Neural cell (in vitro differentiated cells): ENCODE data around the gene AGBL1.

Source experiments
- CTCF ChIP-seq: fragments of 450-650 bp; IDR thresholded peaks from 2 replicates; pipeline ENCODE4 v1.5.1; 2014; ENCODE audit warnings: antibody characterized with exemption, mild to moderate bottlenecking, moderate library complexity; ENCODE audit not compliant: poor library complexity, severe bottlenecking
- EP300 ChIP-seq: fragments of 450-650 bp; conservative IDR thresholded peaks from 2 replicates; pipeline ENCODE4 v1.6.1; 2014; ENCODE audit warnings: antibody characterized with exemption, mild to moderate bottlenecking, moderate library complexity; ENCODE audit not compliant: poor library complexity, severe bottlenecking
- EZH2 ChIP-seq: fragments of 200-600, 300-800 bp; shearing (Covaris generic), sonication (generic); IDR thresholded peaks from 2 replicates; pipeline ENCODE4 v1.6.1; 2014; ENCODE audit warnings: antibody characterized with exemption, low read length, borderline replicate concordance, mild to moderate bottlenecking; ENCODE audit not compliant: insufficient read depth, poor library complexity, severe bottlenecking
- RAD21 ChIP-seq: fragments of 450-650 bp; conservative IDR thresholded peaks from 2 replicates; pipeline ENCODE4 v1.6.1; 2014; ENCODE audit warnings: antibody characterized with exemption, mild to moderate bottlenecking, moderate library complexity

DNA sequence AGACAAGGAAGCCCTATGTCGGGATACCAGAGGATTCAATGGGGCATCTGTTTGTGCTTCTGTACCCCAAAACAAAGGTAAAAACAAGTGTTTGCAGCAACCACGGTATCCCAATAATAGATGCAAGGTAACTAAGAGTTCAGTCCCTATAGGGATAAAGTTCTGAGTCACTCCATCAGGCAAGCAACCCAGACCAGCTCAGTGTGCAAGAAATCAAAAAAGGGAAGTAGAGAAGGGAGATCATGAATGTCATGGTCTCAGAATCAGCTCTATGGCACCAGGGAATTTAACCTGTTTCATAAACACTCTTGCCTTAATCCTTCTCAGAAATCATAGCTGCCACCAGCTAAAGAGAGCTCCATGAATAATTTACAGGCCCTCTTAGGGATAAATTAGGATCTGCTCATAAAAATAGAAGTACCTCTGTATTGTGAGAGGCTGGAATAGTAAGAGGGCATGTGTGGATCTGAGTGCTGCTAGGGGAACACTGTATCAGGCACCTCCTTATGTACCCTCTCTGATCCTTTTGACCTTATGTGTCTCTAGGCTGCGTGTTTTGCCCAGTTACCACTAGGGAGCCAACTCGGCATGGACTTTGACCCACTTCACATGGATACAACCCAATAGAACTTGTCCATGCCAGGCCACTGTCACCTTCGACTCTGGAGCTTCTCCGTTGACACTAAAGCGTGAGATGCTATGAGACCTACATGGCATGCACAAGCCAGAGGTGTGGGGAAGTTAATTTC lies 754.6 kb downstream of the AGBL1 start:
- TF ChIP-seq CTCF (no peak), EZH2 (no peak), RAD21 (no peak), EP300 (no peak)
